HepG2 (cell line): ENCODE measurements around the gene FGF19. TPM values are rescaled to one million over a fixed set of nuclear protein-coding genes. Genes with fewer than 3 reads are reported as not detected.

Source experiments
- AHDC1 ChIP-seq: sonication (generic); formaldehyde crosslinking; IDR thresholded peaks from 2 replicates; pipeline ENCODE4 v1.5.1; 2020; ENCODE audit warnings: mild to moderate bottlenecking, missing genetic modification reagents, borderline replicate concordance
- DZIP1 ChIP-seq: sonication (generic); formaldehyde crosslinking; IDR thresholded peaks from 2 replicates; pipeline ENCODE4 v1.5.0; 2020; ENCODE audit warnings: mild to moderate bottlenecking, missing genetic modification reagents
- FOSL1 ChIP-seq: sonication (generic); formaldehyde crosslinking; IDR thresholded peaks from 2 replicates; pipeline ENCODE4 v1.9.0; 2021; ENCODE audit warnings: missing genetic modification reagents, borderline replicate concordance
- HNRNPL ChIP-seq: fragments of 200-400 bp; formaldehyde crosslinking; IDR thresholded peaks from 2 replicates; pipeline ENCODE4 v1.6.1; 2017; ENCODE audit warnings: mild to moderate bottlenecking, low read depth, low read length
- LCORL ChIP-seq, 2 experiments: fragments of 450-650 bp in 1 of 2; sonication (generic) in 1 of 2; formaldehyde crosslinking in 1 of 2; IDR thresholded peaks; 2 replicates each; pipeline versions ENCODE4 v1.5.0 to v1.6.1; 2017 to 2020; ENCODE audit warnings: antibody characterized with exemption in 1 of 2, missing genetic modification reagents in 1 of 2
- PRMT3 ChIP-seq: sonication (generic); formaldehyde crosslinking; IDR thresholded peaks from 2 replicates; pipeline ENCODE4 v1.8.1; 2022; ENCODE audit warnings: low read depth, mild to moderate bottlenecking, moderate library complexity, missing genetic modification reagents, borderline replicate concordance
- TCF12 ChIP-seq, 2 experiments: fragments of 450-650 bp in 1 of 2; sonication (generic) in 1 of 2; formaldehyde crosslinking in 1 of 2; IDR thresholded peaks; 2 replicates each; pipeline versions ENCODE4 v1.6.1 to v1.8.0; 2017 to 2022; ENCODE audit warnings: antibody characterized with exemption in 1 of 2, mild to moderate bottlenecking in 1 of 2, missing genetic modification reagents in 1 of 2, moderate library complexity in 1 of 2
- ZFAT ChIP-seq: sonication (generic); formaldehyde crosslinking; conservative IDR thresholded peaks from 2 replicates; pipeline ENCODE4 v1.8.1; 2023; ENCODE audit warnings: missing genetic modification reagents, inconsistent platforms
- ZNF407 ChIP-seq: sonication (generic); formaldehyde crosslinking; IDR thresholded peaks from one replicate; pipeline ENCODE4 v1.5.1; 2020; ENCODE audit warnings: mild to moderate bottlenecking, missing genetic modification reagents; ENCODE audit errors: not compliant biosample characterization
- polyA plus RNA-seq, 8 experiments: library from polyadenylated mRNA; depleted of rRNA in 3 of 8; stranded (reverse) in 7 of 8; unstranded in 1 of 8; fragments of >200 nt; fragmentation: Illumina TruSeq in 4 of 8; extraction: Trizol in 4 of 8; gene quantifications; 2 replicates each; pipeline versions ENCODE4 v1.2.1 to v1.2.3, GENCODE V29; 2011 to 2016; ENCODE audit warnings: low read depth in 4 of 8, missing spikeins in 1 of 8, mixed read lengths in 1 of 8; ENCODE audit not compliant: insufficient read depth in 1 of 8
- total RNA-seq, 5 experiments: library from RNA; depleted of rRNA; stranded (reverse); fragments of >200 nt; fragmentation: Illumina TruSeq; extraction: Trizol; gene quantifications; 2 replicates each; pipeline ENCODE4 v1.2.3, GENCODE V29; 2016; ENCODE audit warnings: low read depth in 1 of 5
- TF ChIP-seq, protein P1 (sequence below): IDR thresholded peaks from 2 replicates; pipeline ENCODE4 v1.6.1; 2016

FGF19 gene
- total and polyA plus RNA-seq, 2 of the 13 experiments (the other 11 are each of a cell fraction or from before 2014, with no cell fraction given) = 0.07 TPM; not detected in 1

- TF ChIP-seq TCF12 (IDR thresholded peaks at IDR 0.05) (no peak), TCF12 (CRISPR knock-in tag; IDR thresholded peaks at IDR 0.05) (no peak), PRMT3 (0 out of 2 replicates have a peak, but pooled peaks have one; percentile 44), HNRNPL (peak; percentile 81; the same call in 1 of the 2 replicates), ZNF407 (CRISPR knock-in tag) (no peak), DZIP1 (CRISPR knock-in tag) (0 out of 2 replicates have a peak, but pooled peaks have one; percentile 5), FOSL1 (CRISPR knock-in tag) (0 out of 2 replicates have a peak, but pooled peaks have one; percentile 4), LCORL (IDR thresholded peaks at IDR 0.05) (no peak), LCORL (CRISPR knock-in tag; IDR thresholded peaks at IDR 0.05) (no peak), ZFAT (0 out of 2 replicates have a peak, but pooled peaks have one; percentile 23), AHDC1 (CRISPR knock-in tag) (peak; percentile 6; the same call in 1 of the 2 replicates)
- TF ChIP-seq, protein P1, sequence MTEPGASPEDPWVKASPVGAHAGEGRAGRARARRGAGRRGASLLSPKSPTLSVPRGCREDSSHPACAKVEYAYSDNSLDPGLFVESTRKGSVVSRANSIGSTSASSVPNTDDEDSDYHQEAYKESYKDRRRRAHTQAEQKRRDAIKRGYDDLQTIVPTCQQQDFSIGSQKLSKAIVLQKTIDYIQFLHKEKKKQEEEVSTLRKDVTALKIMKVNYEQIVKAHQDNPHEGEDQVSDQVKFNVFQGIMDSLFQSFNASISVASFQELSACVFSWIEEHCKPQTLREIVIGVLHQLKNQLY (CRISPR knock-in tag) = no peak
These were observed 46.3 kb downstream of the FGF19 start (continued) for GRCh38 chr11:69657456-69657910.
